ENCODE results near the gene MYCN.
A peak's percentile ranks its signal among the peaks of the same experiment; 100 is the strongest.
"Not testable (repeated sequence)": the region's sequence is repeated elsewhere in the genome, so short reads cannot be mapped to it uniquely, and the experiment has no call there.

MYCN gene

DNA sequence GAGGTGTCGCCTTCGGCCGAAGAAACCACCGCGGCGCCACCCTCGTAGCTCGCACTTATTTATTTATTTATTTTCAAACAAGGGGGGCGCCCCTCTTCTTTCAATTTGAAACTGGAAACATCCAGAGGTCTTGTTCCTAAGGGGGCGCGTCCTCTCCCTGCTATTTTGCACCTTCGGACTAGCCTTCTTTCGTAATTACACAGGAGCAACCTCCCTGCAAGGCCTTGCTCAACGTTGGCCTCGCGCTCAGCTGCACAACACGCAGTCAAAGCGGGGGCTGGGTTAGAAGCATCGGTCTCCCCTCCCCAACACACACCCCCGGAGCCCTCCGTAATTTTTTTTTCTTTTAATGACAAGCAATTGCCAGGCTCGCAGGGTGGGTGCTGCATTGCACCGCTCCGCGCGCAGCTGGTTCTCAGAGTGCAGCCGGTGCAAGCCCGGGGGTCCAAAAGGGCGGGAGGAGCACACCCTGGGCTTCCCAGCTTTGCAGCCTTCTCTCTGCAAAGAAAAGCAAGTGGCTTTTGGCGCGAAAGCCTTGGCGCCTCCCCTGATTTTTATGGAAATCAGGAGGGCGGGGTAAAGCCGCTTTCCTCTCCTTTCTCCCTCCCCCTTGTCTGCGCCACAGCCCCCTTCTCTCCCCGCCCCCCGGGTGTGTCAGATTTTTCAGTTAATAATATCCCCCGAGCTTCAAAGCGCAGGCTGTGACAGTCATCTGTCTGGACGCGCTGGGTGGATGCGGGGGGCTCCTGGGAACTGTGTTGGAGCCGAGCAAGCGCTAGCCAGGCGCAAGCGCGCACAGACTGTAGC is at the start of gene MYCN:
Gene MYCN, plus strand, starts transcription at position 697 of the 807 bp plus-strand sequence. CDS start 1,515 bp downstream, outside the sequence.
- DNase-seq = peak; percentile 85

- DNase-seq = no peak
These were observed 49.1 kb upstream of the MYCN start for GRCh38 chr2:15890936-15891905.

DNA sequence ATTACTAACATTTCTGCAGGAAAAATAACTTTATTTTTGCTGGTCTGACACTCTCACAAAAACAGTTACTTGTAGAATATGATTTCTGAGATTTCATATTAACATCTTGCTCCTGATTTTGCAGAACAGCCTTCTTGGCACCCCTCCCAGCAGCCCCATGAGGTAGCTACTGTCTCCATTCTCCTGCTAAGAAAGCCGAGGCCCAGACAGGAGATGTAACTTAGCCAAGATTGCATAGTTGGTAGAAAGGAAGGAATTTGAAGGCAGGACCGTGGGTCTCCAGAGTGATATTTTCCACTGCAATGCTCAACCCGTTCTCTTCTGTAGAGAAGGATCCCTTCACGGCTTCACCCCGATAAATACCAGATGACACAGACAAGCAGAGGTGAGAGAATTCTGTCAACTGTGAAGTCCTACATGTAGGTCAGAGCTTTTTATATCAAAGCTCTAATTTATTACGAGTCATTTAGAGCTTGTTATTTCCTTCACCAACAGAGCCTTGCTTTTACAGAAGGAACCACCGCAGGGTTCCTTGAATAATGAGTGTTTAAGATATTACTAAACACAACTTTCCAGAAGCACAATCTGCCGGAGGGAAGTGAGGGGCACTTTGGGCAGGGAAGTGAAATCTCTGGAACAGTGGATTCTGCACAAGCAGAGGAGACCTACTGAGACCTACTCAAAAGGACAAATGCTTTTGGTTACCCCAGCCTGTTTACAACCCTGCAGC is 48.0 kb upstream of the MYCN start:
- DNase-seq = no peak

DNA sequence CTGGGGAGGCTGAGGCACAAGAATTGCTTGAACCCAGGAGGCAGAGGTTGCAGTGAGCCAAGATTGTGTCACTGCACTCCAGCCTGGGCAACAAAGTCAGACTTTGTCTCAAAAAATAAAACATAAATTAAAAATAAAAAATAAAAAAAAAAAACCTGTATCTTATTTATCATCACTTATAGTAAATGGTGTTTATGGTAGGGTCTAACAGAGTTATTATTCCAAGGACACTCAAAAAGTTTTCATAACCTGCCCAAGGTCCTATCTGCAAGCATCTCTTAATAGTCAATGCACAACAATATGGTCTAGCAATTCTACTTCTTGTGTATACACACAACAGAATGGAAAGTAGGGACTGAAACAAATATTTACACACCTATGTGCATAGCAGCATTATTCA is 47.3 kb upstream of the MYCN start:
- DNase-seq = no peak

DNA sequence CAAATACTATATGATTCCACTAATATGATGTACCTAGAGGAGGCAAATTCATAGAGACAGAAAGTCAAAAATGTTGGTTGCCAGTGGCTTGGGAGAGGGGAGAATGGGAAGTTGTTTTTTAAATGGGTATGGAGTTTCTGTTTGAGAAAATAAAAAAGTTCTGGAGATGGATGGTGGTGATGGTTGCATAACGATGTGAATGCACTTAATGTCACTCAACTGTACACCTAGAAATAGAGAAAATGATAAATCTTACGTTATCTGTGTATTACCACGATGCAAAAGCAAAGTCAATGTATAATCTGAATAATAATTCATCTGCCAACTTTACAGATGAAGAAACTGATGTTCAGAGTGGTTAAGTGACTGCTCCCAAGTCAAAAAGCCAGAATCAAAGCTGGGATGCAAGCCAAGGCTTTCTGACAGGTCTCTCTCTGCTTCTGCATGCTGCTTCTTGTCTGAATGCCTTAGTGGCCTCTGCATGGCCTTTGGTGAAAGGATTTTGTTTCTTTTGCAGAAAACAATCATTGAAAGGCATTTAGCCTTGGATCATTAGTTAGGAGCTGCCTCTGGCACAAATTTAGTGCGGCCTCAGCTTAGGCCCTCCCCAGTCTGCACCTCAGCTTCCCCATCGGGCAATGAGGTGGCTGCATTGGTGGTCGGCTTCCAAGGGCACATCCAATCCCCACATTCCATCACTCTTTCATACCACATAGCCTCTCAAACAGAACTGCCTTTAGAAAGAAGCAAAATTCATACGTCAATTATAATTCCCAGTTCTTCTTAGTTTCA is 46.5 kb upstream of the MYCN start:
- DNase-seq = no peak

DNA sequence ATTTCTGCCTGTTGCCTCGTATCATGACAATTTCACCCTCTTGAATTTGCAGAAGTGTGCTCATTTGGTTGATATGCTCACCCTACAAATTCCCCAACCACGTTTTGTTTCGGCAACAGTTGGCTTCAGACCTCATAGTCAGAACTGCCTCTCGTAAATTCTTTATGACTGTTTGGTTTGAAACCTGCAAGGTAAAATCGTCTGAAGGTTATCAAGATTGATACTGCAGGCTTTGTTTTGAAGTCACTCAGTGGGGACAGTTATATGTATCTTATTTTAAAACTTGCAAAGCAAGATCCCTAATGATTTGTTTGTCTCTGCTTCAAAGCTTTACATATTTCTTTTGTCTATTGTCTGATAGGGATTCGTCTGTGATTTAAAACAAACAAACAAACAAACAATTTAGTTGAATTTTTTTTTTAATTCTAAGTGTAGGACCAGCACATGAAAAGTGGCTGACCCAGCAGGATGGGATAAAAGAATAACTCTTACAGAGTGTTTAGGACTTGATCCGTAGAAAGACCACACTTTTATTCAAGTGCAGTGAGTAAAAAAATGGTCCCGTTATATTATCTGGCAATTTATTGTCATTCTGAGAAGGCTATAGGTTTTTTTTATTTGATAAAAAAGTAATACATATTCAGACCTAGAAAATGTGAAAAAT is 45.7 kb upstream of the MYCN start:
- DNase-seq = no peak

GRCh38 chr2:15895615-15896469 is 44.5 kb upstream of the MYCN start:
- no peak for DNase-seq

DNA sequence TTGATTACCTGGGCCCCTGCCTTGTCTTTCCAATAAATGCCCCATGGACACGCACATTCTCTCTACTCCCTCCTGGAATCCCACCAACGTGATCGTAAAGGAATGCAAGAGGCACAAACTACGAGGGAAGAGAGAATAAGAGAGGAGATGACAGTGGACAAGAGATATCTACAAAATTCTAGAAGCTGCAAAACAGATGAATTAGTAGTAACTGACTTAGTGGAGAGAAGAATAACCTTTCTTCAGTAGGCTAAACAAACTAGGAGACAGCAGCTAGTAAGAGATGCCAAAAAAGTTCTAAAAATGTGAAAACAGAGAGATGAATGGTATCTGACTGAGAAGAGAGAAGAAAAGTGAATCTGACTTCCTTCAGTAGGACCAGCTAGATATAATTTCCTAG is 43.5 kb upstream of the MYCN start:
- no peak for DNase-seq

- DNase-seq = no peak
These were observed 42.8 kb upstream of the MYCN start for GRCh38 chr2:15897431-15898098.

GRCh38 chr2:15899327-15899612 is 41.1 kb upstream of the MYCN start:
- no peak for DNase-seq

GRCh38 chr2:15899751-15900493 is 40.4 kb upstream of the MYCN start:
- DNase-seq = no peak

DNA sequence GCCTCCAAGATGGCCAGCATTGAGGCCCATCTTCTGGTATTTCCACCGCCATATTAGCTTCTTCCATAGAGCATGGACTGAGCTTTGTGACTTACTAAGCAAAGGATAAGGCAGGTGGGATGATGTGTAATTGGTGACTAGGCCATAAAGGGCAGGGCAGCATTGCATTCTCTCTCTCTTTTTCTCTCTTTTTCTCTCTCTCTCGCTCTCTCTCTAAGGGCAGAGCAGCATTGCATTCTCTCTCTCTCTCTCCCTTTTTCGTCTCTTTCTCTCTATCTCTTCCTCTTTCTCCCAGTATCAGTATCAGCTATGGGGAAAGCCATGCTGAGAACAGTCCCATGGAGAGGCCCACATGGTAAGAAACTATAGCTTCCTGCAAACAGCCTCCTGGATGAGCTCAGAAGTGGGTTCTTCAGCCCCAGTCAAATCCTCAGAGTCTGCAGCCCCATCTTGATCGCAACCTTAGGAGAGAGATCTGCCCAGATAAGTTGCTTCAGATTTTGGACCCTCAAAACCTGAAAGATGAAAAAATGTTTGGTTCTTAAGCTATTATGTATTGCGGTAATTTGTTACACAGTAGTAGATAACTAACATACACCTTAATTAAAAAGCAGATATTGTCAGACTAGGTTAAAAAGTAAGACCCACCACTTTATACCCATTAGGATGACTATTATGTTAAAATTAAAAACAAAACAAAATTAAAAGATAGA is 39.1 kb upstream of the MYCN start:
- no peak for DNase-seq

DNA sequence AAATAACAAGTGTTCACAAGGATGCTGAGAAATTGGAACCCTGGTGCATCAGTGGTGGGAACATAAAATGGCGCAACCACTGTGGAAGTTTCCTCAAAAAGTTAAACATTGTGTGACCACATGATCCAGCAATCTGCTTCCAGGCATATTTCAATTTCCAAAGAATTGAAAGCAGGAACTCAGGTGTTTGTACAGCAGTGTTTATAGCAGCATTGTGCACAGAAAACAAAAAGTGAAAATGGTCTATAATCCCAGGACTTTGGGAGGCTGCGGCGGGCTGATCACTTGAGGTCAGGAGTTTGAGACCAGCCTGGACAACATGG is 38.6 kb upstream of the MYCN start:
- DNase-seq = no peak

DNA sequence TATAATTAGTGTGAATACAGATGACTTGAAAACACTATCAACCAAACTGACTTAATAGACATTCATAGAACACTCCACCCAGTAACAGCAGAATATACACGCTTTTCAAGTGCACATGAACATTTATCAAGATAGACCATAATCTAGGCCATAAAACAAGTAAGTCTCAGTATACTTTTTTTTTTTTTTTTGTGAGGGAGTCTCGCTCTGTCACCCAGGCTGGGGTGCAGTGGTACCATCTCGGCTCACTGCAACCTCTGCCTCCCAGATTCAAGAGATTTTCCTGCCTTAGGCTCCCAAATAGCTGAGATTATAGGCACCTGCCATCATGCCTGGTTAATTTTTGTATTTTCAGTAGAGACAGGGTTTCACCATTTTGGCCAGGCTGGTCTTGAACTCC is 36.4 kb upstream of the MYCN start:
- DNase-seq = not testable (repeated sequence)

GRCh38 chr2:15905267-15905645 is 35.1 kb upstream of the MYCN start:
- DNase-seq = no peak

DNA sequence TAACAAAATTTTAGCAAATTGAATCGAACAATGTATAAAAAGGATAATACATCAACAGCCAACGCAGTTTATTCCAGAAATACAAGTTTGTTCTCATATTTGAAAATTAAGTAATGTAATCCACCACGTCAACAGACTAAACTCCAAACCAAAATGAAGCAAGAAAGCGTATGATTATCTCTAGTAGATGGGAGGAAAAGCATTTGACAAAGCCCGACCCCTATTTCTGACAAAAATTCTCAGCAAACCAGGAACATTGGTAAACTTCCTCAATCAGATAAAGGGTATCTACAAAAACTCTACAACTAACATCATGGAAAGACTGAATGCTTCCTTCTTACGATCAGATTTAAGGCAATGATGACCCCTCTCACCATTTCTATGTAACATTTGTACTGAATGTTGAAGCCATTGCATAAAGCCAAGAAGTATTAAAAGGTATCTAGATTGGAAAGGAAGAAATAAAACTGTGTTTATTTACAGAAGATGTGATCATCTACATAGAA is 34.3 kb upstream of the MYCN start:
- no peak for DNase-seq

GRCh38 chr2:15906778-15907177 is 33.6 kb upstream of the MYCN start:
- no peak for DNase-seq

- no peak for DNase-seq
These were observed 32.7 kb upstream of the MYCN start for GRCh38 chr2:15907461-15908324.

All from left hindlimb (tissue), 1 donor.